K562 (cell line): ENCODE measurements around the gene TBC1D32. TPM values are rescaled to one million over a fixed set of nuclear protein-coding genes. Genes with fewer than 3 reads are reported as not detected.

Experiments used
- ATAC-seq: fragments of 200-7000 bp; cut with Tn5 transposase; 3 replicates; pipeline ENCODE4 v1.9.1; 2020; ENCODE audit warnings: moderate library complexity
- BruUV-seq: library from RNA; stranded (reverse); fragments of 400-500 nt; replicated peaks from 2 replicates; lab custom pipeline; 2021; lab: Mats Ljungman, UMichigan
- CTCF ChIA-PET: fragments of 300-600 bp; formaldehyde crosslinking; extraction: SDS; loops from one replicate; lab custom pipeline; 2021; ENCODE audit warnings: low intra/inter-chr PET ratio; lab: Yijun Ruan, JAX
- POLR2A ChIA-PET: fragments of 300-600, 350-650 bp; sonication (Branson Sonifier 250); formaldehyde crosslinking; extraction: SDS; loops from one replicate; lab custom pipeline; 2021; ENCODE audit warnings: antibody characterized with exemption, inconsistent platforms; lab: Yijun Ruan, JAX
- DNase-seq, 4 experiments: peaks; one replicate each; pipeline versions ENCODE4 v3.0.0 to v3.0.0-alpha.2; 2011 to 2018; ENCODE audit warnings: low spot score in 3 of 4, mixed read lengths in 3 of 4; ENCODE audit errors: extremely low read depth in 1 of 4
- FAIRE-seq: peaks from 2 replicates; lab custom pipeline; 2011; peaks lifted over from hg19 to GRCh38; lab: Jason Lieb, UNC
- H2AFZ ChIP-seq: 2 replicates; pipeline ENCODE4 v1.6.0; 2011; ENCODE audit warnings: low read depth, low read length, control low read depth, inconsistent platforms
- H3K27ac ChIP-seq: fragments of 200-600 bp; 3 replicates; pipeline ENCODE4 v1.8.0; 2011; ENCODE audit warnings: low read depth, mild to moderate bottlenecking, control low read depth, inconsistent platforms, low read length, moderate library complexity, mixed read lengths; ENCODE audit errors: extremely low read depth
- H3K27me3 ChIP-seq, 2 experiments: fragments of 300-600 bp in 1 of 2; 2 replicates in 1 of 2; 3 replicates in 1 of 2; pipeline versions ENCODE4 v1.6.0 to v1.8.0; 2011; ENCODE audit warnings: inconsistent platforms in 2 of 2, low read length in 2 of 2, mild to moderate bottlenecking in 1 of 2, mixed read lengths in 1 of 2, moderate library complexity in 1 of 2; ENCODE audit not compliant: control insufficient read depth in 2 of 2, insufficient read depth in 2 of 2
- H3K36me3 ChIP-seq: fragments of 300-600 bp; 3 replicates; pipeline ENCODE4 v1.8.0; 2011; ENCODE audit warnings: mild to moderate bottlenecking, low read length, inconsistent platforms; ENCODE audit not compliant: control insufficient read depth, insufficient read depth
- H3K4me1 ChIP-seq, 2 experiments: fragments of 200-600 bp in 1 of 2; replicated peaks in 1 of 2; 2 replicates in 1 of 2; 3 replicates in 1 of 2; pipeline versions ENCODE4 v1.5.1 to v1.8.0; 2011; ENCODE audit warnings: inconsistent platforms in 2 of 2, low read length in 2 of 2, mild to moderate bottlenecking in 1 of 2, mixed read lengths in 1 of 2, moderate library complexity in 1 of 2; ENCODE audit not compliant: control insufficient read depth in 2 of 2, insufficient read depth in 2 of 2
- H3K4me2 ChIP-seq: 2 replicates; pipeline ENCODE4 v1.6.1; 2011; ENCODE audit warnings: low read length, control low read depth, inconsistent platforms, mixed read lengths; ENCODE audit not compliant: insufficient read depth
- H3K4me3 ChIP-seq: fragments of 200-600 bp; sonication (generic), shearing (Covaris generic); 2 replicates; pipeline ENCODE4 v1.5.1; 2016; ENCODE audit warnings: control low read depth, inconsistent platforms
- H3K79me2 ChIP-seq: fragments of 200-600 bp; 3 replicates; pipeline ENCODE4 v1.8.0; 2011; ENCODE audit warnings: low read length, inconsistent platforms; ENCODE audit not compliant: control insufficient read depth, insufficient read depth
- H3K9ac ChIP-seq, 2 experiments: 2 replicates each; pipeline versions ENCODE4 v1.6.0 to v1.6.1; 2011; ENCODE audit warnings: low read depth in 2 of 2, low read length in 2 of 2, control low read depth in 1 of 2, inconsistent platforms in 1 of 2, mild to moderate bottlenecking in 1 of 2, mixed read lengths in 1 of 2; ENCODE audit not compliant: insufficient read depth in 1 of 2
- H3K9me1 ChIP-seq: one replicate; pipeline ENCODE4 v1.6.0; 2011; ENCODE audit warnings: inconsistent platforms, mild to moderate bottlenecking, low read length, moderate library complexity; ENCODE audit not compliant: control insufficient read depth, insufficient read depth
- H3K9me3 ChIP-seq: replicated peaks from 2 replicates; pipeline ENCODE4 v1.5.1; 2011; ENCODE audit warnings: low read depth, low read length, inconsistent platforms; ENCODE audit not compliant: control insufficient read depth, insufficient read depth
- H4K20me1 ChIP-seq: replicated peaks from 2 replicates; pipeline ENCODE4 v1.6.1; 2011; ENCODE audit warnings: low read length, inconsistent platforms, mixed read lengths; ENCODE audit not compliant: control insufficient read depth, insufficient read depth
- ADNP ChIP-seq: fragments of 200-800 bp; sonication (Bioruptor generic); IDR thresholded peaks from 2 replicates; pipeline ENCODE4 v1.6.1; 2016; ENCODE audit warnings: missing genetic modification characterization, missing compliant biosample characterization
- ARID2 ChIP-seq: fragments of 450-650 bp; IDR thresholded peaks from 2 replicates; pipeline ENCODE4 v1.6.1; 2017; ENCODE audit warnings: antibody characterized with exemption, mild to moderate bottlenecking
- DPF2 ChIP-seq: fragments of 450-650 bp; IDR thresholded peaks from 2 replicates; pipeline ENCODE4 v1.6.1; 2016
- EP300 ChIP-seq: IDR thresholded peaks from 2 replicates; pipeline ENCODE4 v1.6.1; 2012; ENCODE audit warnings: low read length, improper control_type of control experiment
- GTF2F1 ChIP-seq: IDR thresholded peaks from 2 replicates; pipeline ENCODE4 v1.6.1; 2011; ENCODE audit warnings: low read depth, low read length, improper control_type of control experiment
- HMG20B ChIP-seq: fragments of 250-450 bp; sonication (Bioruptor Pico); IDR thresholded peaks from 2 replicates; pipeline ENCODE4 v1.5.0; 2021; ENCODE audit warnings: mild to moderate bottlenecking
- KAT7 ChIP-seq: sonication (generic); formaldehyde crosslinking; IDR thresholded peaks from 2 replicates; pipeline ENCODE4 v1.8.0; 2022; ENCODE audit warnings: missing genetic modification reagents, mild to moderate bottlenecking, borderline replicate concordance
- KHSRP ChIP-seq: fragments of 450-650 bp; IDR thresholded peaks from 2 replicates; pipeline ENCODE4 v1.6.1; 2017
- MCM7 ChIP-seq, 2 experiments: fragments of 450-650 bp; IDR thresholded peaks; 2 replicates each; pipeline ENCODE4 v1.6.1; 2016 to 2018
- PHTF2 ChIP-seq: fragments of 250-450 bp; sonication (Bioruptor Pico); IDR thresholded peaks from 2 replicates; pipeline ENCODE4 v1.5.0; 2021; ENCODE audit warnings: mild to moderate bottlenecking
- SIRT6 ChIP-seq: IDR thresholded peaks from one replicate; pipeline ENCODE4 v1.6.1; 2012; ENCODE audit warnings: low read depth, mild to moderate bottlenecking, control low read depth, inconsistent platforms, low read length, moderate library complexity
- SMAD2 ChIP-seq: fragments of 150-350 bp; IDR thresholded peaks from 2 replicates; pipeline ENCODE4 v1.6.1; 2014; ENCODE audit warnings: low read depth, mild to moderate bottlenecking, low read length
- SMARCA4 ChIP-seq: fragments of 450-650 bp; IDR thresholded peaks from 2 replicates; pipeline ENCODE4 v1.6.1; 2016
- SMARCB1 ChIP-seq: IDR thresholded peaks from 2 replicates; pipeline ENCODE4 v1.6.1; 2011; ENCODE audit warnings: improper control_type of control experiment, low read depth; ENCODE audit not compliant: insufficient read length
- SRSF9 ChIP-seq: fragments of 200-400 bp; formaldehyde crosslinking; IDR thresholded peaks from 2 replicates; pipeline ENCODE4 v1.6.1; 2017; ENCODE audit warnings: low read depth, low read length, borderline replicate concordance
- U2AF2 ChIP-seq: fragments of 200-400 bp; formaldehyde crosslinking; optimal IDR thresholded peaks from 2 replicates; pipeline ENCODE3; 2017; ENCODE audit warnings: low read depth, mild to moderate bottlenecking, low read length
- ZBED1 ChIP-seq: IDR thresholded peaks from 2 replicates; pipeline ENCODE4 v1.6.1; 2014
- ZNF583 ChIP-seq: fragments of 250-450 bp; sonication (Bioruptor Pico); IDR thresholded peaks from 2 replicates; pipeline ENCODE4 v1.4.0; 2020
- ZNF699 ChIP-seq: fragments of 250-450 bp; sonication (Bioruptor Pico); IDR thresholded peaks from 2 replicates; pipeline ENCODE4 v1.8.0; 2021; ENCODE audit warnings: mild to moderate bottlenecking, moderate library complexity; ENCODE audit not compliant: insufficient replicate concordance
- WGBS: fragments of 100-300 bp; shearing (Covaris generic); methylation state at CpG from one replicate; pipeline ENCODE4 v1.1.6; 2016; ENCODE audit warnings: low coverage, mixed read lengths; ENCODE audit not compliant: insufficient coverage; ENCODE audit errors: missing lambda C conversion rate; 5-methylcytosine and 5-hydroxymethylcytosine counted together
- in situ Hi-C: fragments of 300-500 bp; cut with MboI; formaldehyde crosslinking; loops from 4 replicates; pipeline ENCODE4 v1.15.0; 2018; ENCODE audit warnings: inconsistent platforms, mixed read lengths
- intact Hi-C: fragments of 100-400 bp; cut with micrococcal nuclease; formaldehyde crosslinking; loops from 2 replicates; pipeline ENCODE4 v1.14.2; 2022
- polyA plus RNA-seq, 8 experiments: library from polyadenylated mRNA; depleted of rRNA in 4 of 8; stranded (reverse) in 5 of 8; unstranded in 3 of 8; fragments of >200 nt; fragmentation: Nextera tagmentation in 2 of 8; fragmentation: Illumina TruSeq in 1 of 8; extraction: Ambion mirVana in 2 of 8; extraction: Trizol in 1 of 8; gene quantifications; 2 replicates each; pipeline versions ENCODE4 v1.2.1 to v1.2.3, GENCODE V29; 2011 to 2014; ENCODE audit warnings: inconsistent platforms in 1 of 8, missing spikeins in 1 of 8
- total RNA-seq, 7 experiments: library from RNA; depleted of rRNA in 6 of 7; stranded (reverse); fragments of >200 nt in 6 of 7; fragmentation: Illumina TruSeq in 2 of 7; extraction: Trizol in 2 of 7; gene quantifications; 2 replicates each; pipeline versions ENCODE4 v1.2.1 to v1.2.3, GENCODE V29; 2011 to 2021; ENCODE audit warnings: low replicate concordance in 1 of 7

TBC1D32 gene
- total and polyA plus RNA-seq, 9 of the 15 experiments (the other 6 are each of a cell fraction or from before 2014, with no cell fraction given) = 2.5 to 9.6 (median 3.9) TPM

DNA sequence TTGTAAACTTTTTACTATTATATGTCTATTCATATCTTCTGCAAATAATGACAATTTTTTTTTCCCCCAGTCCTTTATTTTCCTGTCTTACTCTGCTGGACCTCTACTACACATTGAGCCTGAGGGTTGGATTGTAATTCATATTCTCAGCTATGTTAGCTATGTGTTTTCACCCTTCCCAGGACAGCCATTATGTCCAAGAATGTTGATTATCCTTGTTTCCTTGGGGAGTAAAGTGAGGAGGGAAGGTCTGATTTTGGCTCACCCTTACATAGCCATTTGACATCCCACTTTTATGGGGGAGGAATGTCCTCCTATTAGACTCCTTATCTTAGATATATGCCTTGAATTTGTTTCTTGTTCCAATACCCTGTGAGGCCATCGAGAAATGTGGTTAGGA lies 17.6 kb upstream of the TBC1D32 start:
- H3K4me1 ChIP-seq = no peaks in the 10 kb centered on the region
- H3K27me3 ChIP-seq = no peaks in the 10 kb centered on the region
- no peak for ATAC-seq
- no peaks in the 10 kb centered on the region for H4K20me1 ChIP-seq
- H3K27ac ChIP-seq = no peak overlapping the region
- no peak for FAIRE-seq
- no peaks in the 10 kb centered on the region for H3K36me3 ChIP-seq
- ChIA-PET CTCF (no interaction called here), POLR2A (no interaction called here)
- no TSS peak for BruUV-seq
- no peaks in the 10 kb centered on the region for H3K9me3 ChIP-seq
- intact Hi-C loops (no loop called here), in situ Hi-C loops (no loop called here)
- no peak overlapping the region for H3K4me3 ChIP-seq
- no peak for DNase-seq
- 0% methylated on average over 1 of the region's 1 CpG for WGBS
- H3K4me2 ChIP-seq = no peak overlapping the region
- H3K9me1 ChIP-seq = no peaks in the 10 kb centered on the region
- no peak overlapping the region for H3K9ac ChIP-seq
- H2AFZ ChIP-seq = peak overlapping the region; percentile 28; the same call in 1 of the 2 replicates
- no peak for TF ChIP-seq SIRT6
- no peak for TF ChIP-seq ADNP (tag)
- no peak for TF ChIP-seq MCM7 (IDR thresholded peaks at IDR 0.05)
- TF ChIP-seq ZNF583 (CRISPR knock-in tag) = no peak
- TF ChIP-seq GTF2F1 = no peak
- TF ChIP-seq SMARCA4 = no peak
- no peak for TF ChIP-seq PHTF2 (CRISPR knock-in tag)
- TF ChIP-seq KAT7 (CRISPR knock-in tag) = no peak
- no peak for TF ChIP-seq ZNF699
- no peak for TF ChIP-seq HMG20B
- TF ChIP-seq U2AF2 = no peak
- TF ChIP-seq KHSRP = no peak
- no peak for TF ChIP-seq EP300
- TF ChIP-seq ARID2 = no peak
- TF ChIP-seq SMAD2 = no peak
- no peak for TF ChIP-seq SRSF9
- no peak for TF ChIP-seq SMARCB1
- TF ChIP-seq ZBED1 = no peak
- no peak for TF ChIP-seq DPF2
- no peaks in the 10 kb centered on the region for H3K79me2 ChIP-seq
